Smooth muscle cell (in vitro differentiated cells): ENCODE results near the gene SENP1. TPM values are rescaled to one million over a fixed set of nuclear protein-coding genes. Genes with fewer than 3 reads are reported as not detected.
"Not testable (repeated sequence)": the region's sequence is repeated elsewhere in the genome, so short reads cannot be mapped to it uniquely, and the experiment has no call there.

Experiments
- DNase-seq: peaks from one replicate; lab custom pipeline; 2025; ENCODE audit not compliant: unreplicated experiment; lab: John Stamatoyannopoulos, UW
- H2AFZ ChIP-seq: fragments of 200-600 bp; sonication (generic); 2 replicates; pipeline ENCODE4 v1.6.0; 2016; ENCODE audit warnings: antibody characterized with exemption, low read depth, mild to moderate bottlenecking
- H3F3A ChIP-seq: fragments of 200-600 bp; sonication (generic); 2 replicates; pipeline ENCODE4 v1.6.0; 2017; ENCODE audit warnings: antibody characterized with exemption, low read depth
- H3K27ac ChIP-seq: fragments of 200-600 bp; sonication (generic); 2 replicates; pipeline ENCODE4 v1.5.1; 2016; ENCODE audit warnings: low read depth, mild to moderate bottlenecking
- H3K27me3 ChIP-seq: fragments of 200-600 bp; sonication (generic); 2 replicates; pipeline ENCODE4 v1.6.1; 2016; ENCODE audit warnings: low read depth, mild to moderate bottlenecking
- H3K36me3 ChIP-seq: fragments of 200-600 bp; sonication (generic); 2 replicates; pipeline ENCODE4 v1.5.1; 2016; ENCODE audit warnings: low read depth
- H3K4me1 ChIP-seq: fragments of 200-600 bp; sonication (generic); 2 replicates; pipeline ENCODE4 v1.5.1; 2016; ENCODE audit warnings: low read depth
- H3K4me2 ChIP-seq: fragments of 200-600 bp; sonication (generic); 2 replicates; pipeline ENCODE4 v1.6.0; 2016; ENCODE audit warnings: mild to moderate bottlenecking
- H3K4me3 ChIP-seq: fragments of 200-600 bp; sonication (generic); 2 replicates; pipeline ENCODE4 v1.5.1; 2016; ENCODE audit warnings: mild to moderate bottlenecking
- H3K79me2 ChIP-seq: fragments of 200-600 bp; sonication (generic); 2 replicates; pipeline ENCODE4 v1.6.0; 2016; ENCODE audit warnings: low read depth, mild to moderate bottlenecking
- H3K9ac ChIP-seq: fragments of 200-600 bp; sonication (generic); 2 replicates; pipeline ENCODE4 v1.6.0; 2016; ENCODE audit warnings: low read depth
- H3K9me3 ChIP-seq: fragments of 200-600 bp; sonication (generic); replicated peaks from 2 replicates; pipeline ENCODE4 v1.5.1; 2016; ENCODE audit warnings: low read depth
- H4K20me1 ChIP-seq: fragments of 200-600 bp; sonication (generic); 2 replicates; pipeline ENCODE4 v1.6.0; 2016; ENCODE audit warnings: low read depth
- CTCF ChIP-seq: fragments of 200-600 bp; sonication (generic); IDR thresholded peaks from 2 replicates; pipeline ENCODE4 v1.5.1; 2017; ENCODE audit warnings: borderline replicate concordance, mild to moderate bottlenecking, antibody characterized with exemption; ENCODE audit not compliant: insufficient read depth, poor library complexity, severe bottlenecking
- WGBS: methylation state at CpG from one replicate; pipeline ENCODE4 v1.1.7; 2016; ENCODE audit warnings: low lambda C conversion rate; 5-methylcytosine and 5-hydroxymethylcytosine counted together
- polyA plus RNA-seq: library from polyadenylated mRNA; unstranded; fragments of >200 nt; fragmentation: Nextera tagmentation; extraction: Ambion mirVana; gene quantifications from 2 replicates; pipeline ENCODE4 v1.2.1, GENCODE V29; 2016
- total RNA-seq: library from RNA; depleted of rRNA; stranded (reverse); fragments of >200 nt; gene quantifications from 2 replicates; pipeline ENCODE4 v1.2.3, GENCODE V29; 2014

The SENP1 gene
- total and polyA plus RNA-seq, 2 experiments from 2014 or later: 6.7 to 25.8 TPM

GRCh38 chr12:48125985-48126384 lies 20.1 kb upstream of the SENP1 start:
- Histone ChIP-seq H3K4me2 (no peak overlapping the region), H3K36me3 (peaks cover 9% of the 10 kb centered on the region), H3K9me3 (no peaks in the 10 kb centered on the region), H3K27me3 (no peaks in the 10 kb centered on the region), H3F3A (no peaks in the 10 kb centered on the region), H3K9ac (no peak overlapping the region), H3K4me3 (no peak overlapping the region), H3K79me2 (peaks cover 9% of the 10 kb centered on the region), H3K27ac (no peak overlapping the region), H4K20me1 (peaks cover 14% of the 10 kb centered on the region), H2AFZ (no peak overlapping the region), H3K4me1 (peaks cover 20% of the 10 kb centered on the region)
- no peak for TF ChIP-seq CTCF
- 83% methylated on average over 4 of the region's 4 CpGs for WGBS
- no peak for DNase-seq

DNA sequence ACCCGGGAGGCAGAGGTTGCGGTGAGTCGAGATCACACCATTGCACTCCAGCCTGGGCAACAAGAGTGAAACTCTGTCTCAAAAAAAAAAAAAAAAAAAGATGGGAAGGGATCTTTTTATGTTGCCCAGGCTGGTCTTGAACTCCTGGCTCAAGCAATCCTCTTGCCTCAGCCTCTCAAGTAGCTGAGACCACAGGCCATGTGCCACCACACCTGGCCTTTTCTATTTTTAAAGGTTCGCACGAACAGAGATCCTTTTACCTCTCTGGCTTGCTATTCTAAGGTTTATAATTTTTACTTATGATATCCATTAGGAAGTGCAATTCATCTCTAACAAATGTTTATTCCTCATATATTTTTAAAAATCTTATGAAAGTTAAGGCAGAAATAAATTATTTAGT lies 19.7 kb upstream of the SENP1 start:
- Histone ChIP-seq H3K4me1 (peaks cover 24% of the 10 kb centered on the region), H4K20me1 (peaks cover 14% of the 10 kb centered on the region)
- WGBS: 100% methylated on average over 2 of the region's 5 CpGs
- not testable (repeated sequence) for H2AFZ ChIP-seq, H3K9me3 ChIP-seq, H3K27me3 ChIP-seq, H3F3A ChIP-seq, DNase-seq, H3K4me3 ChIP-seq, H3K9ac ChIP-seq, H3K79me2 ChIP-seq, H3K4me2 ChIP-seq, H3K36me3 ChIP-seq, H3K27ac ChIP-seq

DNA sequence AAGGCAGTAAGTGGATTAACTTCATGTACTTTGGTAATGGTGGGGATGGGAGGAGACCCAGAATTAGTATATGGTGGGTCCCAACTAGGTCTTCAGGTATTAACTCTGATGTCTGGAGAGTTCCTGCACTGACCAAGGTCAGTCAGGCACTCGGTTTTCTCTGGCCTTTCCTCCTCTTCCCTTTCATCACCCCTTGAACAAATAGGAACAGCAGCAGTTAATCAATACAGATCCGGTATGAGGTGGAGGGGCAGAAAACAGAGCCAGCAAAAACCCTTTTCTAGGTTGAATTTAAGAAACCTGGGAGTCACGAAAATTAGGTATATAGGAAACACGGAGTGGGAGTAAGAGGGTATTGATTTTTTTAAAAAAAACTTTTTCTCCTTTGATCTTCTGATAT lies 17.3 kb upstream of the SENP1 start:
- Histone ChIP-seq H2AFZ (no peak overlapping the region), H4K20me1 (peaks cover 14% of the 10 kb centered on the region), H3K4me2 (no peak overlapping the region), H3K9me3 (no peaks in the 10 kb centered on the region), H3K36me3 (peaks cover 9% of the 10 kb centered on the region), H3K4me1 (peaks cover 35% of the 10 kb centered on the region), H3K27me3 (no peaks in the 10 kb centered on the region), H3K79me2 (peaks cover 16% of the 10 kb centered on the region), H3K27ac (no peak overlapping the region), H3K9ac (no peak overlapping the region), H3F3A (no peaks in the 10 kb centered on the region), H3K4me3 (no peak overlapping the region)
- TF ChIP-seq CTCF: no peak
- no peak for DNase-seq
- whole genome bisulfite sequencing: 93% methylated on average over 4 of the region's 4 CpGs

- Histone ChIP-seq H3K4me3 (no peak overlapping the region), H3K79me2 (peaks cover 16% of the 10 kb centered on the region), H2AFZ (no peak overlapping the region), H4K20me1 (peaks cover 14% of the 10 kb centered on the region), H3K9ac (no peak overlapping the region), H3K9me3 (no peaks in the 10 kb centered on the region), H3F3A (no peaks in the 10 kb centered on the region), H3K36me3 (peaks cover 8% of the 10 kb centered on the region), H3K27me3 (no peaks in the 10 kb centered on the region), H3K27ac (no peak overlapping the region), H3K4me2 (no peak overlapping the region), H3K4me1 (peaks cover 35% of the 10 kb centered on the region)
- DNase-seq: no peak
- 100% methylated on average over 2 of the region's 2 CpGs for WGBS
- TF ChIP-seq CTCF: no peak
These were observed 16.4 kb upstream of the SENP1 start for GRCh38 chr12:48122065-48122834.
